ENCODE measurements around the gene SPINT2. TPM values are rescaled to one million over a fixed set of nuclear protein-coding genes. Genes with fewer than 3 reads are reported as not detected.

The SPINT2 gene
- total RNA-seq, 1 donor from 2014 or later, result 71.0 TPM

DNA sequence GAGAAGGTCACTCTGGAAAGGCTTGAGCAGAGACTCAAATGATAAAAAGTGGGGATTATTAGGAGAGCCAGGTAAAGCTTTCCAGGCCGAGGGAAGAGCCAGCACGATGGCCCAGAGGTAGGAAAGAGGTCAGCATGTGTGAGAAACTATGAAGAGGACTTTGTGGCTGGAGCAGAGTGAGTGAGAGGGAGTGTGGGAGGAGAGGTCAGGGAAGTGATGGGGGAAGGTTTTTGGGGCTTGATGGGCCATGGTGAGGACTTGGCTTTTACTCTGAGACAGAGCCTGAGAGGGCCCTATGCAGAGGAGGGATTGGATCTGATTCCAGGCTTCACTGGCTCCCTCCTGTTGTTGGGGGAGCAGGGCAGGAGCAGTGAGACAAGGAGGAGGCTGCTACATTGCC is 76.6 kb downstream of the SPINT2 start:
- Histone ChIP-seq H4K20me1 (ENCODE audit: low read depth) (no peaks in the 10 kb centered on the region), H3K79me2 (ENCODE audit: low read depth) (no peaks in the 10 kb centered on the region), H3K27me3 (no peaks in the 10 kb centered on the region), H3K27ac (no peak overlapping the region), H3K4me1 (peaks cover 8% of the 10 kb centered on the region), H2AFZ (replicated peaks) (no peak overlapping the region), H3F3A (ENCODE audit: low read depth) (peaks cover 34% of the 10 kb centered on the region), H3K4me3 (no peak overlapping the region), H3K4me2 (no peak overlapping the region), H3K9me3 (ENCODE audit: low read depth) (no peaks in the 10 kb centered on the region), H3K9ac (no peak overlapping the region), H3K36me3 (no peaks in the 10 kb centered on the region)
- DNase-seq (ENCODE audit: low spot score), result no peak
- TF ChIP-seq EZH2phosphoT487 (IDR thresholded peaks at IDR 0.05), result no peak
- TF ChIP-seq, protein P1, sequence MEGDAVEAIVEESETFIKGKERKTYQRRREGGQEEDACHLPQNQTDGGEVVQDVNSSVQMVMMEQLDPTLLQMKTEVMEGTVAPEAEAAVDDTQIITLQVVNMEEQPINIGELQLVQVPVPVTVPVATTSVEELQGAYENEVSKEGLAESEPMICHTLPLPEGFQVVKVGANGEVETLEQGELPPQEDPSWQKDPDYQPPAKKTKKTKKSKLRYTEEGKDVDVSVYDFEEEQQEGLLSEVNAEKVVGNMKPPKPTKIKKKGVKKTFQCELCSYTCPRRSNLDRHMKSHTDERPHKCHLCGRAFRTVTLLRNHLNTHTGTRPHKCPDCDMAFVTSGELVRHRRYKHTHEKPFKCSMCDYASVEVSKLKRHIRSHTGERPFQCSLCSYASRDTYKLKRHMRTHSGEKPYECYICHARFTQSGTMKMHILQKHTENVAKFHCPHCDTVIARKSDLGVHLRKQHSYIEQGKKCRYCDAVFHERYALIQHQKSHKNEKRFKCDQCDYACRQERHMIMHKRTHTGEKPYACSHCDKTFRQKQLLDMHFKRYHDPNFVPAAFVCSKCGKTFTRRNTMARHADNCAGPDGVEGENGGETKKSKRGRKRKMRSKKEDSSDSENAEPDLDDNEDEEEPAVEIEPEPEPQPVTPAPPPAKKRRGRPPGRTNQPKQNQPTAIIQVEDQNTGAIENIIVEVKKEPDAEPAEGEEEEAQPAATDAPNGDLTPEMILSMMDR (IDR thresholded peaks at IDR 0.05), result no peak
- TF ChIP-seq EZH2 (IDR thresholded peaks at IDR 0.05), result no peak
- no peak overlapping the region for H3K27ac Mint-ChIP-seq
- peaks cover 2% of the 10 kb centered on the region for H3K27me3 Mint-ChIP-seq (ENCODE audit: insufficient read depth, low read depth)
- peaks cover 16% of the 10 kb centered on the region for H3K4me1 Mint-ChIP-seq
- no peaks in the 10 kb centered on the region for H3K9me3 Mint-ChIP-seq
- H3K36me3 Mint-ChIP-seq, result no peaks in the 10 kb centered on the region
- H3K4me3 Mint-ChIP-seq, result no peak overlapping the region

Small RNA genes within 50 kb of the gene (small RNA-seq; reads per million reads assigned to genes)
- not detected for gene RF00019

Other genes starting within 250 kb of the SPINT2 start
- gene DPF1, start 40.4 kb upstream of the SPINT2 start, total RNA-seq (ENCODE audit: low replicate concordance), result 3.4 and 6.5 TPM in 2 replicates
- 2.0 and 4.2 TPM in 2 replicates for gene PPP1R14A, start 8.2 kb upstream of the SPINT2 start, total RNA-seq (ENCODE audit: low replicate concordance)
- gene C19orf33, start 39.7 kb downstream of the SPINT2 start, total RNA-seq (ENCODE audit: low replicate concordance), result not detected in 2 replicates
- 38.1 and 92.9 TPM in 2 replicates for gene YIF1B, start 51.4 kb downstream of the SPINT2 start, total RNA-seq (ENCODE audit: low replicate concordance)
- gene KCNK6, start 55.3 kb downstream of the SPINT2 start, total RNA-seq (ENCODE audit: low replicate concordance), result 0.92 and 2.5 TPM in 2 replicates
- gene CATSPERG, start 71.3 kb downstream of the SPINT2 start, total RNA-seq (ENCODE audit: low replicate concordance), result 1.4 and 5.5 TPM in 2 replicates
- gene PSMD8, start 110.0 kb downstream of the SPINT2 start, total RNA-seq (ENCODE audit: low replicate concordance), result 119 and 196 TPM in 2 replicates
- gene GGN, start 123.5 kb downstream of the SPINT2 start, total RNA-seq (ENCODE audit: low replicate concordance), result 1.0 TPM in 1 of 2 replicates, not detected in the other
- 0.99 and 4.6 TPM in 2 replicates for gene SPRED3, start 124.1 kb downstream of the SPINT2 start, total RNA-seq (ENCODE audit: low replicate concordance)
- 3.5 and 13.2 TPM in 2 replicates for gene FAM98C, start 138.5 kb downstream of the SPINT2 start, total RNA-seq (ENCODE audit: low replicate concordance)
- 0.09 TPM in 1 of 2 replicates, not detected in the other for gene RASGRP4, start 161.6 kb downstream of the SPINT2 start, total RNA-seq (ENCODE audit: low replicate concordance)
- 0.60 and 2.2 TPM in 2 replicates for gene RYR1, start 169.1 kb downstream of the SPINT2 start, total RNA-seq (ENCODE audit: low replicate concordance)